Measurements from ENCODE around the gene MAP3K5. TPM values are rescaled to one million over a fixed set of nuclear protein-coding genes. Genes with fewer than 3 reads are reported as not detected.

Gene MAP3K5
- total RNA-seq, 4 donors from 2014 or later: 20.8 to 31.7 (median 23.4) TPM

- H3K4me1 ChIP-seq: peaks cover 0 to 66% (median 12%) of the 10 kb centered on the region in 3 donors
- WGBS, 2 donors (ENCODE audit: low coverage in 1 of 2): 64 to 88% methylated on average over 8 of the region's 8 CpGs
Measured at GRCh38 chr6:136784271-136784664, 8.0 kb downstream of the MAP3K5 start.

GRCh38 chr6:136783495-136784270 lies 8.6 kb downstream of the MAP3K5 start:
- peaks cover 0 to 61% (median 12%) of the 10 kb centered on the region in 3 donors for H3K4me1 ChIP-seq
- no peak overlapping the region for H3K4me3 ChIP-seq
- H3K27me3 ChIP-seq: no peaks in the 10 kb centered on the region
- no peak for TF ChIP-seq EP300 (IDR thresholded peaks at IDR 0.05)
- TF ChIP-seq CTCF (IDR thresholded peaks at IDR 0.05): peak in 1 of 4 experiments; percentile 13
- TF ChIP-seq POLR2A (IDR thresholded peaks at IDR 0.05): no peak
- no peaks in the 10 kb centered on the region for H3K36me3 ChIP-seq
- 82 to 83% methylated on average over 4 to 5 of the region's 9 CpGs for WGBS, 2 donors (ENCODE audit: low coverage in 1 of 2)
- no peaks in the 10 kb centered on the region for H3K9me3 ChIP-seq
- ATAC-seq: peak; percentile 40
- no peak overlapping the region for H3K27ac ChIP-seq

More at GRCh38 chr6:136784271-136784664, 8.0 kb downstream of the MAP3K5 start:
- H3K9me3 ChIP-seq: no peaks in the 10 kb centered on the region
- no peak for TF ChIP-seq CTCF (IDR thresholded peaks at IDR 0.05)
- TF ChIP-seq EP300 (IDR thresholded peaks at IDR 0.05): no peak
- TF ChIP-seq POLR2AphosphoS5 (IDR thresholded peaks at IDR 0.05): no peak
- TF ChIP-seq POLR2A (IDR thresholded peaks at IDR 0.05): no peak
- no peak for ATAC-seq
- H3K36me3 ChIP-seq: no peaks in the 10 kb centered on the region
- no peak overlapping the region for H3K4me3 ChIP-seq
- H3K27ac ChIP-seq: no peak overlapping the region
- H3K27me3 ChIP-seq: no peaks in the 10 kb centered on the region

- Histone ChIP-seq H3K9me3 (no peaks in the 10 kb centered on the region), H3K27ac (no peak overlapping the region), H3K27me3 (no peaks in the 10 kb centered on the region), H3K4me3 (no peak overlapping the region), H3K4me1 (peaks cover 0 to 54% (median 12%) of the 10 kb centered on the region in 3 donors), H3K36me3 (no peaks in the 10 kb centered on the region)
- no peak for TF ChIP-seq CTCF (IDR thresholded peaks at IDR 0.05)
- TF ChIP-seq POLR2A (IDR thresholded peaks at IDR 0.05): no peak
- TF ChIP-seq POLR2AphosphoS5 (IDR thresholded peaks at IDR 0.05): no peak
- no peak for TF ChIP-seq EP300 (IDR thresholded peaks at IDR 0.05)
- WGBS, 2 donors (ENCODE audit: low coverage in 1 of 2): 90 to 98% methylated on average over 2 to 6 of the region's 6 CpGs
- no peak for ATAC-seq
Measured at GRCh38 chr6:136783021-136783420, 9.3 kb downstream of the MAP3K5 start.

GRCh38 chr6:136782021-136782770 lies 10.1 kb downstream of the MAP3K5 start:
- Histone ChIP-seq H3K4me3 (no peak overlapping the region), H3K9me3 (no peaks in the 10 kb centered on the region), H3K27ac (no peak overlapping the region), H3K27me3 (no peaks in the 10 kb centered on the region), H3K36me3 (no peaks in the 10 kb centered on the region), H3K4me1 (peaks cover 0 to 49% (median 12%) of the 10 kb centered on the region in 3 donors)
- 70 to 79% methylated on average over 1 of the region's 1 CpG for WGBS, 2 donors (ENCODE audit: low coverage in 1 of 2)
- TF ChIP-seq CTCF (IDR thresholded peaks at IDR 0.05) (no peak), POLR2A (IDR thresholded peaks at IDR 0.05) (no peak), POLR2AphosphoS5 (IDR thresholded peaks at IDR 0.05) (no peak)
- no peak for ATAC-seq

All from gastroesophageal sphincter (tissue), 4 donors.